HG03025 (cell line): ENCODE measurements around the gene SP110.
"Not testable (repeated sequence)": the region's sequence is repeated elsewhere in the genome, so short reads cannot be mapped to it uniquely, and the experiment has no call there.

ENCODE experiments used
- ATAC-seq: cut with Tn5 transposase; IDR thresholded peaks from one replicate; pipeline ENCODE4 v1.9.1; 2021; ENCODE audit warnings: mild to moderate bottlenecking, moderate library complexity; ENCODE audit not compliant: unreplicated experiment, low FRiP score

The SP110 gene

GRCh38 chr2:230130668-230131364, 89.0 kb downstream of the SP110 start:
- ATAC-seq, result no peak

- ATAC-seq, result no peak
Observed at GRCh38 chr2:230129343-230129742, 90.4 kb downstream of the SP110 start.

- no peak for ATAC-seq
Observed at GRCh38 chr2:230128623-230129342, 91.0 kb downstream of the SP110 start.

GRCh38 chr2:230127195-230127594, 92.6 kb downstream of the SP110 start:
- no peak for ATAC-seq

- ATAC-seq, result no peak
Observed at GRCh38 chr2:230124757-230125431, 94.9 kb downstream of the SP110 start.

GRCh38 chr2:230124235-230124634, 95.5 kb downstream of the SP110 start:
- no peak for ATAC-seq

GRCh38 chr2:230120376-230120775, 99.4 kb downstream of the SP110 start:
- ATAC-seq, result not testable (repeated sequence)

GRCh38 chr2:230119827-230120226, 100.0 kb downstream of the SP110 start:
- not testable (repeated sequence) for ATAC-seq
